GM18909 (cell line): ENCODE measurements around the gene CCDC142.
A peak's percentile ranks its signal among the peaks of the same experiment; 100 is the strongest.
"Not testable (repeated sequence)": the region's sequence is repeated elsewhere in the genome, so short reads cannot be mapped to it uniquely, and the experiment has no call there.

ENCODE experiments used
- ATAC-seq: cut with Tn5 transposase; IDR thresholded peaks from one replicate; pipeline ENCODE4 v1.9.1; 2021; ENCODE audit warnings: mild to moderate bottlenecking; ENCODE audit not compliant: unreplicated experiment, poor library complexity

The CCDC142 gene

DNA sequence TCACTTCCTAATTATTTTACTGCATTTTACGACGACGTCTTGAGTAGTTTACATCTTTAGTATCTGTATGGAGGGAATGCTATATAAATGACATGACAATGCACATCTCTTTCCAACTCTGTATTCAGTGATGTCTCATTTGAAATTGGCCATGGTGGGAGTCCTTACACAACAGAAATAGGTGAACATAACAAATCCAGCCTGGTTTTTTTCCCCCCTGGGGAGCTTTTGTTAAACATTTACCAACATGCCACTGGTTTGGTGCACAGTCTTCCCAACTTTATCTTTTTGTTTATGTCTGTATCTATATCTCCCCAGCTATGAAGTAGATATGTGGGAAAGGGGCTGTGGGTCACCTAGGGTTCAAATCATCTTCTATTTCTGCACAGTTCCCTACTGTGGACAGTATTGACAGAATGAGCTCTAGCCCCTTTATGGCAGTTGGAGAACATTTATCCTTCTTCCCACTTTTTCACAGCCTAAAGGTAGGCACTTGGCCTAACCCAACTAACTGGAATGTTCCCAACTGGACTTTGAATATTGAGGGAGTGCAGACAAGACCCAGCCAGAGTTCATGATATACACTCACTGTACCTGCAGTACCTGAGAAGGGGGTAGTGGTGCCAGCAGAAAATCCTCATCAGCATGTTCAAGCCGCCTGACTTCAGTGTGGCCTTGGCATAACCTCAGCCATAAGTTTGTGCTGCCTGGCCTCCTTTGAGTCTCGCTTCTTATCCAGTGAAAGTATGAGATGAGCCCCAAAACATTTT is 35.4 kb downstream of the CCDC142 start:
- no peak for ATAC-seq

GRCh38 chr2:74444498-74445318 is 38.1 kb downstream of the CCDC142 start:
- no peak for ATAC-seq

GRCh38 chr2:74442483-74443297 is 40.1 kb downstream of the CCDC142 start:
- not testable (repeated sequence) for ATAC-seq

- ATAC-seq, result peak; percentile 49
Measured at GRCh38 chr2:74441690-74442482, 40.9 kb downstream of the CCDC142 start, which contains the start of gene RTKN. Gene RTKN (minus strand): TSS chr2:74441937. CDS start chr2:74441816, 121 bp downstream.

GRCh38 chr2:74441170-74441689 is 41.6 kb downstream of the CCDC142 start:
- ATAC-seq, result no peak

DNA sequence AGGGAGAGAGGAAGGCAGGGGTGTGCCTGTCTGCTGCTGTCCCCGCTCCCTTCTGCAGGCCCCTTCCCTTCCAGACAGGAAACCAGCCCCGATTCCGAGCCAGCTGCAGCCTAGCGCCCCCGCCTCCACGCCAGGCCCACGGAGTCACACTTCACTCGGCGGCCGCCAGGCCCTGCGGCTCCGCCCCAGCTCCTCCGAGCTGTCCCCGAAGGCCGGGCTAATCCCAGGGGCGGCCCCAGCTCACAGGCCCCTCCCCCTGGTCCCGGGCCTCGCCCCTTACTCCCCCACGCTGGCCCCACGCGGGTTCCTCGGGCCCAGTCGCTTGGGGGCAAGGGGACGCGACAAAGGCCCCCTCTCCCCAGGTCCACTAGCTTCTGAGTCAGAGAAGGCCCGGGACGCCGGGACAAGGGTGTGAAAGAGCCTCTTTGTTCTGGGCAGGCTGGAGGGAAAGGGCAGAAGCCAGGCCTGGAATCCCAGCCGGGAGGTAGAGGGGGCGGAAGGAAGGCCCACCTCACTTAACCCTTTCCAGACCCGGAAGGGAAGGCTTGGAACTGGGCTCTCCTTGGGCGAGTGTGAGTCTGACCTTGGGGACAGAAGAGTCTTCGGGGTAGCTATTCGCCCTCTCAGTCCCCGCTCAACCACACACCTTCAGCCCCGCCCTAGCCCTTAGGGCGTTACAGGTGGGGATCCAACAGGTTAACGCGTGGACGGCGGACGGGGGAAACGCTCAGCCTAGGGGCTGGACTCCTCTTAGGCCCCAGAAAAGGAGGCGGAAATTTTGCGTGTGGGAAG is 42.2 kb downstream of the CCDC142 start:
- ATAC-seq, result peak; percentile 79

- ATAC-seq, result no peak
Measured at GRCh38 chr2:74439803-74440377, 42.9 kb downstream of the CCDC142 start.

DNA sequence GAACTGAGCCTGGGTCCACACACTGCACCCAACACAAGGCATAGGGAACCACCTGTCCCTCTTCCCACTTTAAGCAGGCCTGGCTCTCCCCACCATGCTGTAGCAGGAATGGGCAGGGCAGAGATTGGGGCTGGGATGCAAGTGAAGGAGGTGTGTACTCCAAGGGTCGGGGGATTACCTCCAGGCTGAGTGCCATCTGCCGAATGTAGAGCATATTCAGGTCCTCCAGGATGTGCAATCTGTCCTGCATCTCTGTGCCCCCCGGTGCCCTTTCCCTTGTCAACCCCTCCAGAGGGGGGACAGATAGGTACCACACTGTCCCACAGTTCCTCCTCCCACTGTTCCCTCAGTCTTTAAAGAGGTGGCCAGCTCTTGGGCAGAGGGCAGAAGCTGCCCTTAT is 43.4 kb downstream of the CCDC142 start:
- ATAC-seq, result no peak

- no peak for ATAC-seq
Measured at GRCh38 chr2:74438248-74438647, 44.5 kb downstream of the CCDC142 start.

GRCh38 chr2:74436848-74437695 is 45.7 kb downstream of the CCDC142 start:
- no peak for ATAC-seq

GRCh38 chr2:74436111-74436805 is 46.5 kb downstream of the CCDC142 start:
- no peak for ATAC-seq

GRCh38 chr2:74430502-74430901 is 52.3 kb downstream of the CCDC142 start:
- ATAC-seq, result no peak

GRCh38 chr2:74429487-74430451 is 53.0 kb downstream of the CCDC142 start:
- ATAC-seq, result no peak

DNA sequence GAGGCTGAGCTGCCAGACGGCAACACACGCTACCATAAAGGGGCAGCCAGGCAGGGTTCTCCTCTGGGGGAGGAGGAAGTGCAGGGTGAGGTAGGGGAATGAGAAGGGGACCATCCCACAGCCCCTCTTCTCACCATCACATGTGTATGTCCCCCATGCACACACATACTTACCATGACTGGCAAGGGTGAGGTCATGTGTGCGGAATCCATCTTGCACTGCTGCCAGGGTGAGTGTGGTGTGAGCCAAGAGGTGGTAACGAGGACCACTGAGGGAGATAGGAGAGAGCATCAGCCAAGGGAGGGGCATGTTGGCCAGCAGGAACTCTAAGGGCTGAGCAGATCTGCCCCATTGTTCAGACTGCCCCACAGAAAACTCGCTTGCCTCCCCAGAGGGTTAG is 54.1 kb downstream of the CCDC142 start:
- no peak for ATAC-seq

DNA sequence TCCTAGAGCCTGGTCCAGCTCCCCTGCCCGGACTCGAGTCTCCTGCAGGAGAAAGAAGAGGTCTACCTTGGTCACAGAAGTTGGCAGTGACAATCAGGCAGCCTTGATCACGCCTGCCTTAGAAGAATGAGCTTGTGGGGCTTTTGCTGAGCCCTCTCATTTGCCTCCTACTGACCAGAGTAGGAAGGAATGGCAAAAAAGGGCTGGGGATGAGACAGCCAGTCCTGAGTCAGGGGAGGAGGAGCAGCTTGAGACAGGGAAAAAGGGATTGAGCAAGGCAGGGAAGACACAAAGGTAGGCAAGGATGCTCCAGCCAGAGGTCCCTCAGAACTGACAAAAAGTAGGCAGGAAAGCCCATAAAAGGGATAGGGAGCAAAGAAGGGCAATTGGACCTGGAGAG is 55.2 kb downstream of the CCDC142 start:
- no peak for ATAC-seq

GRCh38 chr2:74426181-74426758 is 56.5 kb downstream of the CCDC142 start:
- no peak for ATAC-seq
